GM12874 (cell line): ENCODE measurements around the gene LPGAT1.
A peak's percentile ranks its signal among the peaks of the same experiment; 100 is the strongest.

Source experiments
- TF ChIP-seq, protein P1 (sequence below): IDR thresholded peaks from 2 replicates; pipeline ENCODE4 v1.5.1; 2011; ENCODE audit warnings: low read depth, mild to moderate bottlenecking, control low read depth, low read length, moderate library complexity; ENCODE audit not compliant: insufficient read depth

LPGAT1 gene, protein sequence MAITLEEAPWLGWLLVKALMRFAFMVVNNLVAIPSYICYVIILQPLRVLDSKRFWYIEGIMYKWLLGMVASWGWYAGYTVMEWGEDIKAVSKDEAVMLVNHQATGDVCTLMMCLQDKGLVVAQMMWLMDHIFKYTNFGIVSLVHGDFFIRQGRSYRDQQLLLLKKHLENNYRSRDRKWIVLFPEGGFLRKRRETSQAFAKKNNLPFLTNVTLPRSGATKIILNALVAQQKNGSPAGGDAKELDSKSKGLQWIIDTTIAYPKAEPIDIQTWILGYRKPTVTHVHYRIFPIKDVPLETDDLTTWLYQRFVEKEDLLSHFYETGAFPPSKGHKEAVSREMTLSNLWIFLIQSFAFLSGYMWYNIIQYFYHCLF

DNA sequence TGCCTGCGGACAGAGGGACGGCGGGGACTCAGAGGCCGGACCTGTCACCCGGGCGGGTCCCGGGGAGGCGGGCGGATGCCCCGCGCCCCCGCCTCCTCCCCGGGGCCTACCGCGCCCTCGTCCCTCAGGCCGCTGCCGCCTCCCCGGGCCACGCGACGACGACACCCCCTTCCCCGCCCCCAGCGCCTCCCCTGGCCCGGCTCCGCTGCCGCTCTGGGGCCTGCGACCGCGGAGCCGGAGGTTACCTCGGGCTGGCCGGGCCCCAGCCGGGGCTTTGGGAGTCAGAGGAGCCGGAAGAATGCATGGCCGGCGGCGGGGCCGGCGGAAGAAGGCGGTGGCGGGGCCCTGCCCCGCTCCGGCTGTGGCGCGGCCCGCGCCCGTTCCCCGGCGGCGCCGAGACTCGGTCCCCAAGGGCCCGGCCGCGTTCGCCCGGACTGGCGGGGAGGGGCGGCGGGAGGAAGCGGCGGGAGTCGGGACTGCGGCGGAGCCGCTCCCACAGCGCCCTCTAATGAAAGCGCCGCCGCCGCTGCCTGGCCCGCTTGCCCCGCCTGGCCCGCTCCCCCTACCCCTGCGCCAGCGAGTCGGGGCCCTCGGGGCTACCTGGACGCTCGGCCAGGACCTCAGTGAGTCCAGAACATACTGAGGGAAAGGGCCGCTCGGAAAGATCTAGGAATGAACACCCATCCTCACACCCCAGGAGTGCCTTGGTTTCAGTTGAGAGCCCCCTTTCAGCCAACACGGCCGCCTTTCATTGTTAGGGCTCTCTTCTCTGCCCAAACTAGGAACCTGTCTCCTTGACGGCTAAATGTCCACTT is at the start of gene LPGAT1:
Gene LPGAT1 (minus strand): TSS at position 436 of the 815 bp plus-strand sequence. CDS start 1,467 bp downstream, outside the sequence.
- TF ChIP-seq, protein P1, sequence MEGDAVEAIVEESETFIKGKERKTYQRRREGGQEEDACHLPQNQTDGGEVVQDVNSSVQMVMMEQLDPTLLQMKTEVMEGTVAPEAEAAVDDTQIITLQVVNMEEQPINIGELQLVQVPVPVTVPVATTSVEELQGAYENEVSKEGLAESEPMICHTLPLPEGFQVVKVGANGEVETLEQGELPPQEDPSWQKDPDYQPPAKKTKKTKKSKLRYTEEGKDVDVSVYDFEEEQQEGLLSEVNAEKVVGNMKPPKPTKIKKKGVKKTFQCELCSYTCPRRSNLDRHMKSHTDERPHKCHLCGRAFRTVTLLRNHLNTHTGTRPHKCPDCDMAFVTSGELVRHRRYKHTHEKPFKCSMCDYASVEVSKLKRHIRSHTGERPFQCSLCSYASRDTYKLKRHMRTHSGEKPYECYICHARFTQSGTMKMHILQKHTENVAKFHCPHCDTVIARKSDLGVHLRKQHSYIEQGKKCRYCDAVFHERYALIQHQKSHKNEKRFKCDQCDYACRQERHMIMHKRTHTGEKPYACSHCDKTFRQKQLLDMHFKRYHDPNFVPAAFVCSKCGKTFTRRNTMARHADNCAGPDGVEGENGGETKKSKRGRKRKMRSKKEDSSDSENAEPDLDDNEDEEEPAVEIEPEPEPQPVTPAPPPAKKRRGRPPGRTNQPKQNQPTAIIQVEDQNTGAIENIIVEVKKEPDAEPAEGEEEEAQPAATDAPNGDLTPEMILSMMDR, result peak; percentile 80

DNA sequence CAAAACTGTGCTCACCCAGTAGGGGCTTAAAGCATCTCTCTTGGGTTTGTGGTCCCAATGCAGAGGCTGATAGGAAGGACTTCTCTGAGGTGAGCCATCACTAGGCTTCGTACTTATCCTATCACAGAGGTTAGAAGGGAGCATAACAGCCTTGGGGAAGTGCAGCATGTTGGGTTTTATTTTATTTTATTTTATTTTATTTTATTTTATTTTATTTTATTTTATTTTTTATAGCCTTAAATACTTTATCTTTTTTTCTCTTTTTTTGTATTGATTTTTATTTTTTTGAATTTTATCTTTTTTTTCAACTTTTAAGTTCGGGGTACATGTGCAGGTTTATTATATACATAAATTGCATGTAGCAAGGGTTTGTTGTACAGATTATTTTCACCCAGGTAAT is 48.9 kb upstream of the LPGAT1 start:
- TF ChIP-seq, protein P1, result no peak

DNA sequence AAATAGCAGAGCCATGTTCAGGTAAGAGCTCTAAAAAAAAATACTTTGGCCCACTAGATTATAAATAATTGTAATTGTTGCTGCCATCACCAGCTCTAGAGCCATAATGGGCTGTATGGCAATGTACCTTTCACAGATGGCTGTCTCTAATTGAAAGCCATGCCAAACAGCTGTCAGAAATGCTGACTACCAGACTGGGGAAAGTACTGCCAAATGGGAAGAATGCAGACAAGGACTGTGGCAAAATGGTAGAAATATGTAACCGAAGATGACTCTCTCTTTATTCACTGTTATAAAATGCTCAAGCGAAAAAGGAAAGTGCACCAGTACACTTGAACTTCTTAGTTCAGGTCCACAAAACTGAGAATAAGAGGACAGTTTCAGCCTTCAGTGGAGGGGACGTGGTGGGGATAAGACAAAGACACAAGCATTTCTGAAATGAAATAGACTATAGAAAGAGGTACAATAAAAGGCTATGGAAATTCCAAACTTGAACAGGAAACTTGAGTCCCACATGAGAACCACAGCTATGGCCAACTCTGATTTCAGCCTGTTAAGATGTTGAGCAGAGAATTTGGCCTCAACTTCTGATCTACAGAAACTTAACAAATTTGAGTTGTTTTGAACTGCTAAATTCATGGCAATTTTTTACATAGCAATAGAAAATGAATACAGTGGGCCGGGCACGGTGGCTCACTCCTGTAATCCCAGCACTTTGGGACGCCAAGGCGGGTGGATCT is 46.5 kb upstream of the LPGAT1 start:
- TF ChIP-seq, protein P1, result no peak

DNA sequence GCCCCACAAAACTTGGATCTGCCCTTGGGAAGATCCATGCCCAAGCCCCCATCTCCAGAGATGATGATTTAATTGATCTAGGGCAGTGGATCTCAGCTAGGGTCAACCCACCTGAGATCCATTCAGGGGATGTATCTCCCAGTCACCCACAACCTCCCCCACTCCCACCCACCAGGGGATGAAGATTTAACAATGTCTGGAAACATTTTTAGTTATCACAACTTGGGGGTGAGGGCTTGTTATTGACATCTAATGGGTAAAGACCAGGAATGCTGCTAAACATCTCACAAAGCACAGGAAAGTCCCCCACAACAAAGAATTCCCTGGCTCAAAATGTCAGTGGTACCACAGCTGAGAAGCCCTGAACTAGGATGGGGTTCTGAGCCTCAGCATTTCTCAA is 45.0 kb upstream of the LPGAT1 start:
- TF ChIP-seq, protein P1, result no peak

DNA sequence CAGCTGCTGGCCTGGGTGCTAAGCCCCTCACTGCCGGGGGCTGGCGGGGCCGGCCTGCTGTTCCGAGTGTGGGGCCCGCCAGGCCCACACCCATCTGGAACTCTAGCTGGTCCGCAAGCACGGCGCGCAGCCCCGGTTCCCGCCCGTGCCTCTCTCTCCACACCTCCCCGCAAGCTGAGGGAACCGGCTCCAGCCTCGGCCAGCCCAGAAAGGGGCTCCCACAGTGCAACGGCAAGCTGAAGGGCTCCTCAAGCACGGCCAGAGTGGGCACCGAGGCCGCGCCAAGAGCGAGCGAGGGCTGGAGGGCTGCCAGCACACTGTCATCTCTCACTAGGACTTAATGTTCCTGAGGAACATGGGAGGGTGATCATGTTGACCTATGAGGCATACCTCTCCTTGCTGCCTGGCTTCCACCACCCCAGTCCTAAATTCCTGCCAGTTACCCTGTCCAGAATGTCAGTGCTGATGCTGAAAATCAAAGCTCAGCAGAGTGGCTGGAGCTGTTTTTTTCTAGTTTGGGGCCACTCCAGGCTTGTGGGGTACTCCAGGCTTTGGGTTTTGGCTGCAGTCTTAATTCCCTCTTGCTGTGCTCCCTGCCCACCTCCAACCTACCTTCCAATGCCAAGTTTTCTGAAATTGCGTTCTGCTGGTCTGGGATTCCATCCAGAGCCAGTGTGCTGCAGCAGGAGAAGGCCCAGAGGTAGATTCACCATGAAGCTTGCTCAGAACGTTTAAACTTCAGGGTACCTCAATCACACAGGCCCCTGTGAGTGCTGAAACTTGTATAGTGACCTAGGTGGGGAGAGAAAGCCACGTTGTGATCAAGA is 44.2 kb upstream of the LPGAT1 start:
- TF ChIP-seq, protein P1, result no peak

DNA sequence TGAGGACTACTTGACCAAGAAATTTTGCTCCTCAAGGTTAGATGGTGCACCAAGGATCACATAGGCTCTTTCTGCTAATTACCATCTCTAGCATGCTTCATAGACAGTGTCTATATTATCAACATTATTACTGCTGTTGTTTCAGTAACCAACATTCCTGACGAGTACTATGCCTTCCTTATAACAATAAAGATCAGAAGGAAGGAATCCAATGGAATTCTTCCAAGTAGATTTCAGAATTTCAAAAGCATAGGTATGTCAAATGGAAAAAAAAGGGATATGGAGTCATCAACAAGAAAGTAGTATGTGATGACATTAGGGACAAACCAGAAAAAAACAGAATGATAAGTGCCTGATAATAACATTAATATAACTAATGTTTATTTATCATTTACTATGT is 39.6 kb upstream of the LPGAT1 start:
- TF ChIP-seq, protein P1, result no peak
